ENCODE measurements around the gene MACROD2.
"Not testable (repeated sequence)": the region's sequence is repeated elsewhere in the genome, so short reads cannot be mapped to it uniquely, and the experiment has no call there.

Gene MACROD2

DNA sequence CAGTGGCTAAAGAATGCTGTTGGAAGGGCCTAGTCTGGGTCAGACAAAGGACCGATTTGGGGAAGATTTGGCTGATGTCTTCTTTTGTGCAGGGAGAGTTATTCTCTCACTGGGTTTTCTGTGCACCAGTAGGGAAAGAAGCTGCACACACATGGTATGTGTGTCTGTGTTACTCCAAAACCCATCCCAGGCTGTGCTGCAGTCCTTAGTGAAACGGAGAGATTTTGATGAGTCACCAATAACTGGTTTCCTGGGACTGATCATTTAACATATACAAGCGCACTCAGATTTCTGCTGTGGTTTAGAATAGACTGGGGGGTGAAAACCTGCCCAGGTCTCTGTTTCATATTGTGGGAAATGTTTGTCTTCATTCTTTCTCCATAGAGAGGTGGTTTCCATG lies 1528.1 kb downstream of the MACROD2 start:
- no peak overlapping the region for H3K27ac ChIP-seq

DNA sequence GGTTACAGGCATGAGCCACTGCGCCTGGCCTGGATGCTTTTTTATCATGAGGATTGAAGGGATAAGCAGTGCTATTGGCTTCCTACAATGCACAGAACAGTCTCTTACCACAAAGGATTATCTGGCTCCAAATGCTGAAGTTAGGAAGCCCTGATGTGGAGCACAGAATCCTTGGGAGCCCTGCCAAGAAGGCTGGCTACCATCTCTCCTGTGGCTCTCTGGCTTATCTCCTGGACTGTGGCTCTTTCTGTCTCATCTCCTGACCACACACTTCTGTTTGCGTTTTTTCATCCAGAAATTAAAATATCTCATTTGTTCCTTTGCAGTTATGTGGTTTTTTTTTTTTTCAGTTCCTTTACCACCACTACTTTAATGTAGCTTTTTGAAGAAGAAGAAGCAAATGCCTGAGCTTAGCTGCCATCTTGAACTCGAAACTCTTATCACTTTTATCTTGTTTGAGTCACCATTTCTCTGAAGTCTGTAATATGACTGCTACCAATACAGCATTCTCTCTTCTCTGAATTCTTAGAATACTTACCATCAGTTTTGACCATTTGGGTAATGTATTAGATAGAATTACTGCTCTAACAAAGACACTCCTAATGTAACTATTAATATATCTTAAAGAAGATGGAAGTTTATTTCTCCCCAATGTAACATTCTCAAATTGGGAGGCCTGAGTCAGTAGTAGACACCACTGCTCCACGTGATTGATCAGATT lies 1533.2 kb downstream of the MACROD2 start:
- TF ChIP-seq, protein P1, sequence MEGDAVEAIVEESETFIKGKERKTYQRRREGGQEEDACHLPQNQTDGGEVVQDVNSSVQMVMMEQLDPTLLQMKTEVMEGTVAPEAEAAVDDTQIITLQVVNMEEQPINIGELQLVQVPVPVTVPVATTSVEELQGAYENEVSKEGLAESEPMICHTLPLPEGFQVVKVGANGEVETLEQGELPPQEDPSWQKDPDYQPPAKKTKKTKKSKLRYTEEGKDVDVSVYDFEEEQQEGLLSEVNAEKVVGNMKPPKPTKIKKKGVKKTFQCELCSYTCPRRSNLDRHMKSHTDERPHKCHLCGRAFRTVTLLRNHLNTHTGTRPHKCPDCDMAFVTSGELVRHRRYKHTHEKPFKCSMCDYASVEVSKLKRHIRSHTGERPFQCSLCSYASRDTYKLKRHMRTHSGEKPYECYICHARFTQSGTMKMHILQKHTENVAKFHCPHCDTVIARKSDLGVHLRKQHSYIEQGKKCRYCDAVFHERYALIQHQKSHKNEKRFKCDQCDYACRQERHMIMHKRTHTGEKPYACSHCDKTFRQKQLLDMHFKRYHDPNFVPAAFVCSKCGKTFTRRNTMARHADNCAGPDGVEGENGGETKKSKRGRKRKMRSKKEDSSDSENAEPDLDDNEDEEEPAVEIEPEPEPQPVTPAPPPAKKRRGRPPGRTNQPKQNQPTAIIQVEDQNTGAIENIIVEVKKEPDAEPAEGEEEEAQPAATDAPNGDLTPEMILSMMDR (IDR thresholded peaks at IDR 0.05), result no peak
- TF ChIP-seq ZFX (IDR thresholded peaks at IDR 0.05; ENCODE audit: borderline replicate concordance), result no peak
- no peak overlapping the region for H3K27ac ChIP-seq

More for the DNA sequence above, 1528.1 kb downstream of the MACROD2 start:
- TF ChIP-seq, protein P1 (IDR thresholded peaks at IDR 0.05), result no peak
- TF ChIP-seq ZFX (IDR thresholded peaks at IDR 0.05; ENCODE audit: borderline replicate concordance), result no peak

DNA sequence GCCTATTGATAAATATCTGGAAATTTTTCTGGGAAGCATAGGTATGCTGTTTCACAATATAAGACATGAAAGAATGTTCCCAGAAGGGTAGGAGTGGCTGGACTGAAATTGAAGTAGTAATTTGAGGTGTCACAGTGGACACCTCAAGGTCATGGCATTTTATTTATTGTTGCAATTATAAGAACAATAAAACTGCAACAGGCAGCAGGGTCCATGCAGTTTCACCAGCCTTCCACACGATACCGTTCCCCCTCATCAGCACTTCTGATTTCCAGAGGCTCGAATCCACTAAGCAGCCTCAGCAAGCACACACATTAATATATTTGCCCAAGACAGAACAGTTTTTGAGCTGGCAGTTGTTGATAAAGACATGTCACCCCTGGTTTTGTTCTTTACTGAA lies 1540.5 kb downstream of the MACROD2 start:
- TF ChIP-seq ZFX (IDR thresholded peaks at IDR 0.05; ENCODE audit: borderline replicate concordance), result no peak
- TF ChIP-seq, protein P1 (IDR thresholded peaks at IDR 0.05), result no peak
- no peak overlapping the region for H3K27ac ChIP-seq

DNA sequence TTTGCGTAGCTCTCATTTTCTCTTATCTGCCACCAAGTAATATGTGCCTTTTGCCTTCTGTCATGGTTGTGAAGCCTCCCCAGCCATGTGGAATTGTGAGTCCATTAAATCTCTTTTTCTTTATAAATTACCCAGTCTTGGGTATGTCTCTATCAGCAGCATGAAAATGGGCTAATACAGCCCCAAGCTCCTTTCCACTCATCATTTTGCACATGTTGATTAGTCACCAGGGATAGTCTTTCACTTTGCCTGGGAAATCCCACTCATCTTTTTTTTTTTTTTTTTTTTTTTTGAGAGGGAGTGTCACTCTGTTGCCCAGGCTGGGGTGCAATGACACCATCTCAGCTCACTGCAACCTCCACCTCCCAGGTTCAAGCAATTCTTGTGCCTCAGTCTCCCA lies 1541.9 kb downstream of the MACROD2 start:
- not testable (repeated sequence) for H3K27ac ChIP-seq

DNA sequence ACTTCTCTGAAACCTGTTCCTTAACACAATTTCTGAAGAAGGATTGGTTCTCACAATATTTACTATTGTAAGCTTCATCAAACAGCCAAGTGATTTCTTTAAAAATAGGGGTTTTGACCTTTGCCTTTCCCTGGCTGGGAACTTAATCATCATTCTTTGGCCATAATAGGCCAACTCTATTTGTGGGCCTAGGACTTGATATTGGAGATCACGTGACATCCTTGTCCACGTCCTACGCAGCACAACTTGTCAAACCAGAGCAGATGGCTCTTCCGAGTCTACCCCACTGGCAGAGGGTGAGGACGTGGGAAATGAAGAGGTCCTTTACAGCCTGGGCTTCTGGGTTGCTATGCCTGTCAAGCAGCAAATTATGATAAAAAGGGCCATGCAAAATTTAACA lies 1547.3 kb downstream of the MACROD2 start:
- TF ChIP-seq, protein P1 (IDR thresholded peaks at IDR 0.05), result no peak
- no peak for TF ChIP-seq ZFX (IDR thresholded peaks at IDR 0.05; ENCODE audit: borderline replicate concordance)
- H3K27ac ChIP-seq, result no peak overlapping the region

DNA sequence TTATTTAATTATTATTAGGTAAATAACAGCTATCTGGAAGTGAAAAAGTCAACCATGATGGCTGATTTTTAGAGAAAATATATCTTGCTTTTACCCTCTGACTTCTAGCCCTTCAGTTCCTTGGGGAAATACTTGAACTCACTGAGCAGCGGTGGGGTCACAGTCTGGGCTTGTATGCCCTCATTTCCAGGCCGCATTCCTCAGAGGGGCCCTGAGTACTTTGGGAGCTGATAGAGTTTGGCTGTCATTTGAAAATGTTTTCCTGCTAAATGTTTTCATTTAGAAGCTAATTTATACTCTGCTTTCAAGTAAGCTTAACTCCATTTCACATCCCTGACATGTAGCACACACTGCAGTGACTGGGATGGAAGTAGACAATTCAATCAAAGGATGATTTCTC lies 1549.4 kb downstream of the MACROD2 start:
- no peak for TF ChIP-seq ZFX (IDR thresholded peaks at IDR 0.05; ENCODE audit: borderline replicate concordance)
- TF ChIP-seq, protein P1 (IDR thresholded peaks at IDR 0.05), result no peak
- no peak overlapping the region for H3K27ac ChIP-seq

DNA sequence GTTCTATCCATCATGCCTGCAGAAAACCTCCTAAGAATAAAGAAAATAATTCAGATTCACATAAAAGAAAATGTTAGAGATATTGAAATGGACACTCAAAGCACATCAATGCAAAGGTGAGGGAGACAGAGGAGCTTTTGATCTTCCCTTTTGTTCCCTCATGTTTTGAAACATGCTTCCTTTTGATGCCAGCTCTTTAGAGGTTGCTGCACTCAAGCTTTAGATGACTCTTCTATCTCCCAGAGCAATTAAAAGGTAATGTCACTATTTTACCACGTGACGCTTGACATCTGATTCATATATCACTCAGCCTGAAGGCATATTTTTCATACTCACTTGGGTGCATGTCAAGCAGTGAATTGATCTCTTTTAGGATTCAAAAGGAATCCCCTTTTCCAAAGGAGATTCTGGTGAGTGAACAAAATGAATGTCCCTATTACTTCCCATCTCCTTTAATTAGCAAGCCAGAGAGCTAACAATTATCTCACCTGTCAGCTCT lies 1551.3 kb downstream of the MACROD2 start:
- no peak overlapping the region for H3K27ac ChIP-seq
- TF ChIP-seq, protein P1 (IDR thresholded peaks at IDR 0.05), result no peak
- TF ChIP-seq ZFX (IDR thresholded peaks at IDR 0.05; ENCODE audit: borderline replicate concordance), result no peak
